Measurements from ENCODE around the gene OR2B6. TPM values are rescaled to one million over a fixed set of nuclear protein-coding genes. Genes with fewer than 3 reads are reported as not detected.

The OR2B6 gene
- total RNA-seq, 1 donor from 2014 or later: not detected

DNA sequence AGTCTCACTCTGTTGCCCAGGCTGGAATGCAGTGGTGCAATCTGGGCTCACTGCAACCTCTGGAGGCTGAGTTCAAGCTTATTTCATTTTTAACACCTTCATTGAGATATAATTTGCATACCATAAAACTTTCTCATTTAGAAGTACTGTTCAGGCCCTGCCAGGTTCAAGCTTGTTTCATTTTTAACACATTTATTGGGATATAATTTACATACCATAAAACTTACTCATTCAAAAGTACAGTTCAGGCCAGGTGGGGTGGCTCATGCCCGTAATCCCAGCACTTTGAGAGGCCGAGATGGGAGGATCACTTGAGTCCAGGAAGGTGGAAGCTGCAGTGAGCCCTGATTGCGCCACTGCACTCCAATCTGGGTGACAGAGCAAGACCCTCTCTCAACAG lies 5.5 kb downstream of the OR2B6 start:
- Histone ChIP-seq H3K36me3 (ENCODE audit: control insufficient read depth, insufficient read depth, low read length) (no peaks in the 10 kb centered on the region), H3K27me3 (ENCODE audit: control insufficient read depth, insufficient read depth, low read length) (no peaks in the 10 kb centered on the region), H3K4me3 (ENCODE audit: low read depth, low read length) (no peak overlapping the region)
- TF ChIP-seq, protein P1, sequence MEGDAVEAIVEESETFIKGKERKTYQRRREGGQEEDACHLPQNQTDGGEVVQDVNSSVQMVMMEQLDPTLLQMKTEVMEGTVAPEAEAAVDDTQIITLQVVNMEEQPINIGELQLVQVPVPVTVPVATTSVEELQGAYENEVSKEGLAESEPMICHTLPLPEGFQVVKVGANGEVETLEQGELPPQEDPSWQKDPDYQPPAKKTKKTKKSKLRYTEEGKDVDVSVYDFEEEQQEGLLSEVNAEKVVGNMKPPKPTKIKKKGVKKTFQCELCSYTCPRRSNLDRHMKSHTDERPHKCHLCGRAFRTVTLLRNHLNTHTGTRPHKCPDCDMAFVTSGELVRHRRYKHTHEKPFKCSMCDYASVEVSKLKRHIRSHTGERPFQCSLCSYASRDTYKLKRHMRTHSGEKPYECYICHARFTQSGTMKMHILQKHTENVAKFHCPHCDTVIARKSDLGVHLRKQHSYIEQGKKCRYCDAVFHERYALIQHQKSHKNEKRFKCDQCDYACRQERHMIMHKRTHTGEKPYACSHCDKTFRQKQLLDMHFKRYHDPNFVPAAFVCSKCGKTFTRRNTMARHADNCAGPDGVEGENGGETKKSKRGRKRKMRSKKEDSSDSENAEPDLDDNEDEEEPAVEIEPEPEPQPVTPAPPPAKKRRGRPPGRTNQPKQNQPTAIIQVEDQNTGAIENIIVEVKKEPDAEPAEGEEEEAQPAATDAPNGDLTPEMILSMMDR (IDR thresholded peaks at IDR 0.05; ENCODE audit: insufficient read depth, low read length, poor library complexity, severe bottlenecking): no peak
- no peak for DNase-seq (ENCODE audit: low read depth)

DNA sequence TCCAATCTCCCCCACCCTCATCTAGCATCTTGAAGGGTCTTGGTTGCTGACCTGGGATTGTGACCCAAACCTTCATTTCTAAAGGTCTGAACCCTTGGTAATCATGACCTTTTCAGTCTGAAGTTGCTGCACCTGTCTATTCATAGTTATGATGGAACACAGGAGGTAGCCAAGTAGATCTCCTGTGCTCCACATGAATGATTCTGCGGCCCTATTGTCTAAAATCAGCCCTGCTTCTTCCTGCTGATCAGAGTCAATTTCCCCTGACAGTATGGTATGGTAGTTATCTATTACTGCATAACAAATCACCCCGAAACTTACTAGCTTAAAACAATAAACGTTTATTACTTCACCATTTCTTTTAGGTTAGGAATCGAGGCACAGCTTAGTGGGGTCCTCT lies 9.0 kb downstream of the OR2B6 start:
- TF ChIP-seq, protein P1 (IDR thresholded peaks at IDR 0.05; ENCODE audit: insufficient read depth, low read length, poor library complexity, severe bottlenecking): no peak
- no peaks in the 10 kb centered on the region for H3K27me3 ChIP-seq (ENCODE audit: control insufficient read depth, insufficient read depth, low read length)
- H3K4me3 ChIP-seq (ENCODE audit: low read depth, low read length): no peak overlapping the region
- no peak for DNase-seq (ENCODE audit: low read depth)
- H3K36me3 ChIP-seq (ENCODE audit: control insufficient read depth, insufficient read depth, low read length): no peaks in the 10 kb centered on the region

DNA sequence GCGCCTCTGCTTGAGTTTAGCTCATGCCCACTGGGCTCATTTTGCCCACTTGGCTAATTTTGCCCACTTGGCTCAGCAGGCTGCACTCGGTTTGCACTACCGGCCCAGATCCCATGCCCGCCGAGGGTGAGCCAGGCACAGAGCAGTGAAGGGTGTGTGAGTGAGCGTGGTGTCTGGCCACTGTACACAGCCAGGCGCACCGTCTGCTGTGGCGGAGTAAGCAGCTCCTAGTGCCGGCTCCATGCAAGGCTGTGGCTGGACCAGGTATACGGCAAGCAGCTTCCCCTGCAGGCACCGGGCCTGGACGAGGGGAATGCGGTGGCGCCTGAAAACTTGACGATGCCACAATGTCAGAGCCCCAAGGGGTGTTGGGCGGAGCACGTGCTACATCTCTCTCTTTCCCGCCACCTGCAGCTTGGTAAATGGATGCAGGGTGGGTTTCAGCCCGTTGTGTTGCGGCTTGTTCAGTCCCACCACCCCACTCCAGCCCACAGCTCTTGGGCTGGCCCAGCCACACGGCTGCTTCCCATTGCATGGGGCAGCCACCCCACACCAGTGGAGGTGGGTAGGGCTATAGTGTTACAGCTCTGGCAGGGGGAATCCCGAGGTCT lies 9.9 kb downstream of the OR2B6 start:
- no peak for DNase-seq (ENCODE audit: low read depth)
- Histone ChIP-seq H3K27me3 (ENCODE audit: control insufficient read depth, insufficient read depth, low read length) (no peaks in the 10 kb centered on the region), H3K36me3 (ENCODE audit: control insufficient read depth, insufficient read depth, low read length) (no peaks in the 10 kb centered on the region), H3K4me3 (ENCODE audit: low read depth, low read length) (no peak overlapping the region)
- TF ChIP-seq, protein P1 (IDR thresholded peaks at IDR 0.05; ENCODE audit: insufficient read depth, low read length, poor library complexity, severe bottlenecking): no peak

DNA sequence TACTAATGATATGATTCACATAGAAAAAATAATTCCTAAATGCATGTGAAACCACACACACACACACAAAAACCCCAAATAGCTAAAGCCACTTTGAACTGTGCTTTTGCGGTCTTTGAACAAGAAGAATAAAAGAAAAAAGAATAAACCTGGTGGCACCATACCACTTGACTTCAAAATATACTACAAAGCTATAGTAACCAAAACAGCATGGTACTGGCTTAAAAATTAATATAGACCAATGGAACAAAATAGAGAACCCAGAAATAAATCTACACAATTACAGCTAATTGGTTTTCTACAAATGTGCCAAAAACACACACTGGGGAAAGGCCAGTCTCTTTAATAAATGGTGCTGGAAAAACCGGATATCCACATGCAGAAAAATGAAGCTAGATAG lies 13.4 kb downstream of the OR2B6 start:
- TF ChIP-seq, protein P1 (IDR thresholded peaks at IDR 0.05; ENCODE audit: insufficient read depth, low read length, poor library complexity, severe bottlenecking): no peak
- no peaks in the 10 kb centered on the region for H3K36me3 ChIP-seq (ENCODE audit: control insufficient read depth, insufficient read depth, low read length)
- H3K4me3 ChIP-seq (ENCODE audit: low read depth, low read length): no peak overlapping the region
- no peaks in the 10 kb centered on the region for H3K27me3 ChIP-seq (ENCODE audit: control insufficient read depth, insufficient read depth, low read length)
- no peak for DNase-seq (ENCODE audit: low read depth)

DNA sequence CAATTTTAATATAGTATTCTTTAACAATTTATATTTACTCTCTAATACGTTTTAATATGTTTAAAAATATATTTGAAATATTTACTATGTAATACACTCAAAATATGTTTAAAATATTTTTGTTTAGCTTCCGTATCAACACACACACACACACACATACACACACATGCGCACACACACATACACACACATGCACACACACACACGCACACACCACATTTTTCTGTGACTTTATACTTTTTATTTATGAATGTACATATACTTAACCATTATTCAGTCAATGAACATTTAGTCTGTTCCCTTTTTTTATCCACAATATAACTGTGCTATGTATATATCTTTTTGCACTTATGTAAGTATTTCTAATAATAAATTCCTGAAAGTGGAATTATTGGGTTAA lies 15.7 kb downstream of the OR2B6 start:
- DNase-seq (ENCODE audit: low read depth): no peak
- no peaks in the 10 kb centered on the region for H3K36me3 ChIP-seq (ENCODE audit: control insufficient read depth, insufficient read depth, low read length)
- TF ChIP-seq, protein P1 (IDR thresholded peaks at IDR 0.05; ENCODE audit: insufficient read depth, low read length, poor library complexity, severe bottlenecking): no peak
- H3K27me3 ChIP-seq (ENCODE audit: control insufficient read depth, insufficient read depth, low read length): peaks cover 2% of the 10 kb centered on the region
- no peak overlapping the region for H3K4me3 ChIP-seq (ENCODE audit: low read depth, low read length)

DNA sequence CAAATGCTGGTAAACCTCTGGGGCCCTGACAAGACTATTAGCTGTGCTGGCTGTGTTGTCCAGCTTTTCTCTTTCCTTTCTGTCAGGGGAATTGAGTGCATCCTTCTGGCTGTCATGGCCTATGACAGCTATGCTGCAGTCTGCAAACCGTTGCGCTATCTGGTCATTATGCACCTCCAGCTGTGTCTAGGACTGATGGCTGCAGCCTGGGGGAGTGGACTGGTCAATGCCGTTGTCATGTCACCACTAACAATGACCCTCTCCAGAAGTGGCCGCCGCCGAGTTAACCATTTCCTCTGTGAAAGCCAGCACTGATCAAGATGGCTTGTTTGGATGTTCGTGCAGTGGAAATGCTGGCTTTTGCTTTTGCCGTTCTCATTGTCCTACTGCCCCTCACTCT lies 20.3 kb downstream of the OR2B6 start:
- DNase-seq (ENCODE audit: low read depth): no peak
- Histone ChIP-seq H3K27me3 (ENCODE audit: control insufficient read depth, insufficient read depth, low read length) (peaks cover 2% of the 10 kb centered on the region), H3K36me3 (ENCODE audit: control insufficient read depth, insufficient read depth, low read length) (no peaks in the 10 kb centered on the region), H3K4me3 (ENCODE audit: low read depth, low read length) (no peak overlapping the region)
- TF ChIP-seq, protein P1 (IDR thresholded peaks at IDR 0.05; ENCODE audit: insufficient read depth, low read length, poor library complexity, severe bottlenecking): no peak

Data from kidney epithelial cell (primary cell).